HEK293 (cell line): Measurements from ENCODE around the gene SYDE2.

Source experiments
- CTCF ChIA-PET: fragments of 350-600 bp; formaldehyde crosslinking; extraction: SDS; loops from one replicate; lab custom pipeline; 2021; ENCODE audit warnings: antibody characterized with exemption; lab: Yijun Ruan, JAX
- POLR2A ChIA-PET: fragments of 300-600 bp; formaldehyde crosslinking; extraction: SDS; loops from one replicate; lab custom pipeline; 2020; ENCODE audit warnings: antibody characterized with exemption, inconsistent platforms; lab: Yijun Ruan, JAX
- H3K27ac ChIP-seq: fragments of 200-500 bp; sonication (Bioruptor generic); 2 replicates; pipeline ENCODE4 v1.5.1; 2014; ENCODE audit warnings: low read depth, low read length, control low read depth, inconsistent platforms; ENCODE audit errors: extremely low read depth
- H3K36me3 ChIP-seq, 2 experiments: fragments of 200-500 bp in 1 of 2; sonication (Bioruptor generic) in 1 of 2; 1 replicate in 1 of 2; 2 replicates in 1 of 2; pipeline ENCODE4 v1.5.1; 2014 to 2017; ENCODE audit warnings: inconsistent platforms in 2 of 2, low read length in 2 of 2; ENCODE audit not compliant: control insufficient read depth in 2 of 2, insufficient read depth in 1 of 2
- H3K4me1 ChIP-seq: fragments of 200-500 bp; sonication (Bioruptor generic); 2 replicates; pipeline ENCODE4 v1.5.1; 2014; ENCODE audit warnings: mild to moderate bottlenecking, low read length, inconsistent platforms; ENCODE audit not compliant: control insufficient read depth, insufficient read depth
- H3K4me3 ChIP-seq: 2 replicates; pipeline ENCODE4 v1.5.1; 2011; ENCODE audit warnings: low read depth, mild to moderate bottlenecking, control low read depth, low read length, moderate library complexity
- H3K9me3 ChIP-seq: fragments of 200-500 bp; sonication (Bioruptor generic); 2 replicates; pipeline ENCODE4 v1.5.1; 2014; ENCODE audit warnings: low read depth, low read length, inconsistent platforms; ENCODE audit not compliant: control insufficient read depth, insufficient read depth
- GFI1B ChIP-seq: fragments of 450-650 bp; formaldehyde crosslinking; IDR thresholded peaks from 2 replicates; pipeline ENCODE4 v1.5.1; 2016; ENCODE audit warnings: missing biosample characterization, missing genetic modification characterization
- KLF8 ChIP-seq: fragments of 450-650 bp; formaldehyde crosslinking; IDR thresholded peaks from 2 replicates; pipeline ENCODE4 v1.5.1; 2016; ENCODE audit warnings: missing biosample characterization, missing genetic modification characterization
- KLF9 ChIP-seq: fragments of 450-650 bp; formaldehyde crosslinking; IDR thresholded peaks from 2 replicates; pipeline ENCODE4 v1.5.1; 2016; ENCODE audit warnings: missing biosample characterization, missing genetic modification characterization, low read depth
- MYNN ChIP-seq: fragments of 450-650 bp; formaldehyde crosslinking; IDR thresholded peaks from 2 replicates; pipeline ENCODE4 v1.5.1; 2016; ENCODE audit warnings: missing biosample characterization, missing genetic modification characterization, borderline replicate concordance
- PRDM4 ChIP-seq: fragments of 450-650 bp; formaldehyde crosslinking; IDR thresholded peaks from 2 replicates; pipeline ENCODE4 v1.5.1; 2017; ENCODE audit warnings: missing biosample characterization, missing genetic modification characterization
- REPIN1 ChIP-seq: fragments of 450-650 bp; formaldehyde crosslinking; IDR thresholded peaks from 2 replicates; pipeline ENCODE4 v1.5.1; 2017; ENCODE audit warnings: missing biosample characterization, missing genetic modification characterization, low read depth
- SCRT1 ChIP-seq: fragments of 450-650 bp; formaldehyde crosslinking; IDR thresholded peaks from 2 replicates; pipeline ENCODE4 v1.5.1; 2016; ENCODE audit warnings: missing biosample characterization, missing genetic modification characterization, borderline replicate concordance
- ZBTB17 ChIP-seq: fragments of 450-650 bp; formaldehyde crosslinking; IDR thresholded peaks from 2 replicates; pipeline ENCODE4 v1.5.1; 2016; ENCODE audit warnings: missing biosample characterization, missing genetic modification characterization
- ZNF211 ChIP-seq: fragments of 450-650 bp; formaldehyde crosslinking; IDR thresholded peaks from 2 replicates; pipeline ENCODE4 v1.5.1; 2016; ENCODE audit warnings: low read depth, missing biosample characterization, missing genetic modification characterization
- ZNF221 ChIP-seq: fragments of 450-650 bp; formaldehyde crosslinking; IDR thresholded peaks from 2 replicates; pipeline ENCODE4 v1.5.1; 2017; ENCODE audit warnings: missing biosample characterization, missing genetic modification characterization, borderline replicate concordance
- ZNF223 ChIP-seq: fragments of 450-650 bp; formaldehyde crosslinking; IDR thresholded peaks from 2 replicates; pipeline ENCODE4 v1.5.1; 2016; ENCODE audit warnings: missing biosample characterization, missing genetic modification characterization
- ZNF239 ChIP-seq: fragments of 450-650 bp; formaldehyde crosslinking; IDR thresholded peaks from 2 replicates; pipeline ENCODE4 v1.5.1; 2016; ENCODE audit warnings: missing biosample characterization, missing genetic modification characterization
- ZNF248 ChIP-seq: fragments of 450-650 bp; formaldehyde crosslinking; IDR thresholded peaks from 2 replicates; pipeline ENCODE4 v1.5.1; 2017; ENCODE audit warnings: missing biosample characterization, missing genetic modification characterization
- ZNF341 ChIP-seq: fragments of 450-650 bp; formaldehyde crosslinking; IDR thresholded peaks from 2 replicates; pipeline ENCODE4; 2016; ENCODE audit warnings: low read depth, missing biosample characterization, missing genetic modification characterization
- ZNF416 ChIP-seq: fragments of 450-650 bp; formaldehyde crosslinking; IDR thresholded peaks from 2 replicates; pipeline ENCODE4 v1.5.1; 2016; ENCODE audit warnings: missing biosample characterization, missing genetic modification characterization
- ZNF423 ChIP-seq: fragments of 450-650 bp; formaldehyde crosslinking; IDR thresholded peaks from 2 replicates; pipeline ENCODE4 v1.5.1; 2016; ENCODE audit warnings: missing biosample characterization, missing genetic modification characterization
- ZNF473 ChIP-seq: fragments of 450-650 bp; formaldehyde crosslinking; IDR thresholded peaks from 2 replicates; pipeline ENCODE4 v1.5.1; 2017; ENCODE audit warnings: missing biosample characterization, missing genetic modification characterization
- ZNF48 ChIP-seq: fragments of 450-650 bp; formaldehyde crosslinking; IDR thresholded peaks from 2 replicates; pipeline ENCODE4 v1.5.1; 2016; ENCODE audit warnings: missing biosample characterization, missing genetic modification characterization
- ZNF571 ChIP-seq: fragments of 450-650 bp; formaldehyde crosslinking; IDR thresholded peaks from 2 replicates; pipeline ENCODE4 v1.5.0; 2017; ENCODE audit warnings: missing biosample characterization, missing genetic modification characterization
- ZNF585B ChIP-seq: fragments of 450-650 bp; formaldehyde crosslinking; IDR thresholded peaks from 2 replicates; pipeline ENCODE4 v1.5.1; 2016; ENCODE audit warnings: missing biosample characterization, missing genetic modification characterization
- ZNF596 ChIP-seq: fragments of 450-650 bp; IDR thresholded peaks from 2 replicates; pipeline ENCODE4 v1.5.0; 2018; ENCODE audit warnings: missing biosample characterization, mild to moderate bottlenecking, missing genetic modification characterization, moderate library complexity
- ZNF621 ChIP-seq: fragments of 450-650 bp; formaldehyde crosslinking; IDR thresholded peaks from 2 replicates; pipeline ENCODE4 v1.5.1; 2017; ENCODE audit warnings: missing biosample characterization, missing genetic modification characterization
- ZNF768 ChIP-seq: fragments of 450-650 bp; formaldehyde crosslinking; IDR thresholded peaks from 2 replicates; pipeline ENCODE4 v1.5.1; 2018; ENCODE audit warnings: missing biosample characterization, mild to moderate bottlenecking, missing genetic modification characterization
- ZSCAN4 ChIP-seq: fragments of 450-650 bp; formaldehyde crosslinking; IDR thresholded peaks from 2 replicates; pipeline ENCODE4 v1.5.1; 2017; ENCODE audit warnings: missing biosample characterization, missing genetic modification characterization
- ZXDB ChIP-seq: fragments of 450-650 bp; formaldehyde crosslinking; IDR thresholded peaks from 2 replicates; pipeline ENCODE4 v1.5.1; 2016; ENCODE audit warnings: missing biosample characterization, missing genetic modification characterization
- TF ChIP-seq, protein P1 (sequence below): fragments of 450-650 bp; formaldehyde crosslinking; IDR thresholded peaks from 2 replicates; pipeline ENCODE4 v1.5.1; 2016; ENCODE audit warnings: missing biosample characterization, missing genetic modification characterization

SYDE2 gene

GRCh38 chr1:85178396-85178795 is 22.4 kb downstream of the SYDE2 start:
- H3K4me3 ChIP-seq = no peak overlapping the region
- no peaks in the 10 kb centered on the region for H3K9me3 ChIP-seq
- H3K36me3 ChIP-seq = peaks cover 4 to 14% of the 10 kb centered on the region in 2 experiments; a peak in 2 of 3 replicates
- H3K27ac ChIP-seq = no peak overlapping the region
- POLR2A ChIA-PET = no interaction called here
- CTCF ChIA-PET = interaction anchor here (0.7 kb wide), 1 partner anchor 119 kb away, joined by 3 read pairs; no protein-coding TSS in a partner anchor
- TF ChIP-seq PRDM4 (no peak), ZNF341 (tag by site-specific recombination) (no peak), ZNF211 (tag by site-specific recombination) (no peak), ZNF596 (tag by site-specific recombination) (no peak), SCRT1 (tag by site-specific recombination) (no peak), ZBTB17 (tag by site-specific recombination) (no peak), MYNN (tag by site-specific recombination) (no peak), KLF8 (tag by site-specific recombination) (no peak)
- H3K4me1 ChIP-seq = no peaks in the 10 kb centered on the region

DNA sequence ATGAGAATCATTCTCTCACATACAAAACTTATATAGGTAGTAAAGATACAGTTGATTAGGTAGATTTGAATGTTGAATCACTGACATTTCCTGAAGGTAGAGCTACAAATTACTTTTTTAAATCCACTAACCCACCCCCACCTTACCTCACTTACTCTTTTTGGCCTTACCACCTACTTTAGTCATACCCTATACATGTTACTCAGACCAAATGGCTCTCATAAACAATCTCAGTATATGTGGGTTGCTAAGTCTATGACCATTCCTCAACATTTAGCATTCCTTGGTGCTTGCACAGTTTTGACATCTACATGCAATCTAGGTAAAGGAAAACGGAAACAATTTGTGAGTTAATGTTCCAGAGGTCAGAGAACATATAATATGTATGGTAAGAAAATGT is 26.3 kb downstream of the SYDE2 start:
- no peak overlapping the region for H3K4me3 ChIP-seq
- ChIA-PET POLR2A (no interaction called here), CTCF (interaction anchor here (0.6 kb wide), 1 partner anchor 69 kb away, joined by 3 read pairs; no protein-coding TSS in a partner anchor)
- H3K4me1 ChIP-seq = no peaks in the 10 kb centered on the region
- no peaks in the 10 kb centered on the region for H3K9me3 ChIP-seq
- no peak overlapping the region for H3K27ac ChIP-seq
- H3K36me3 ChIP-seq = no peaks in the 10 kb centered on the region
- TF ChIP-seq ZNF473 (no peak), ZNF239 (no peak), ZNF416 (tag by site-specific recombination) (no peak), ZNF223 (no peak), ZXDB (tag by site-specific recombination) (no peak), ZNF221 (tag by site-specific recombination) (no peak), KLF9 (tag by site-specific recombination) (no peak), ZNF571 (tag by site-specific recombination) (no peak), ZSCAN4 (tag by site-specific recombination) (no peak), GFI1B (tag by site-specific recombination) (no peak), ZNF621 (tag by site-specific recombination) (no peak), ZNF248 (tag by site-specific recombination) (no peak), ZNF48 (tag by site-specific recombination) (no peak), ZNF768 (tag by site-specific recombination) (no peak), ZNF585B (no peak), REPIN1 (tag by site-specific recombination) (no peak), ZNF423 (tag by site-specific recombination) (no peak)
- TF ChIP-seq, protein P1, sequence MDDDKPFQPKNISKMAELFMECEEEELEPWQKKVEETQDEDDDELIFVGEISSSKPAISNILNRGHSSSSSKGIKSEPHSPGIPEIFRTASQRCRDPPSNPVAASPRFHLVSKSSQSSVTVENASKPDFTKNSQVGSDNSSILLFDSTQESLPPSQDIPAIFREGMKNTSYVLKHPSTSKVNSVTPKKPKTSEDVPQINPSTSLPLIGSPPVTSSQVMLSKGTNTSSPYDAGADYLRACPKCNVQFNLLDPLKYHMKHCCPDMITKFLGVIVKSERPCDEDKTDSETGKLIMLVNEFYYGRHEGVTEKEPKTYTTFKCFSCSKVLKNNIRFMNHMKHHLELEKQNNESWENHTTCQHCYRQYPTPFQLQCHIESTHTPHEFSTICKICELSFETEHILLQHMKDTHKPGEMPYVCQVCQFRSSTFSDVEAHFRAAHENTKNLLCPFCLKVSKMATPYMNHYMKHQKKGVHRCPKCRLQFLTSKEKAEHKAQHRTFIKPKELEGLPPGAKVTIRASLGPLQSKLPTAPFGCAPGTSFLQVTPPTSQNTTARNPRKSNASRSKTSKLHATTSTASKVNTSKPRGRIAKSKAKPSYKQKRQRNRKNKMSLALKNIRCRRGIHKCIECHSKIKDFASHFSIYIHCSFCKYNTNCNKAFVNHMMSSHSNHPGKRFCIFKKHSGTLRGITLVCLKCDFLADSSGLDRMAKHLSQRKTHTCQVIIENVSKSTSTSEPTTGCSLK (tag by site-specific recombination) = no peak
